22Rv1 (cell line): Measurements from ENCODE around the gene DKKL1.

Source experiments
- H3K27ac ChIP-seq: fragments of 450-650 bp; 2 replicates; pipeline ENCODE4 v1.5.1; 2017
- CTCF ChIP-seq: fragments of 450-650 bp; IDR thresholded peaks from 2 replicates; pipeline ENCODE4 v1.5.1; 2017; ENCODE audit warnings: mild to moderate bottlenecking
- ZFX ChIP-seq: fragments of 450-650 bp; IDR thresholded peaks from 2 replicates; pipeline ENCODE4 v1.6.1; 2017; ENCODE audit warnings: antibody characterized with exemption, borderline replicate concordance

Gene DKKL1

GRCh38 chr19:49335784-49336481 lies 27.7 kb upstream of the DKKL1 start:
- TF ChIP-seq CTCF (no peak), ZFX (no peak)
- H3K27ac ChIP-seq, result no peak overlapping the region

DNA sequence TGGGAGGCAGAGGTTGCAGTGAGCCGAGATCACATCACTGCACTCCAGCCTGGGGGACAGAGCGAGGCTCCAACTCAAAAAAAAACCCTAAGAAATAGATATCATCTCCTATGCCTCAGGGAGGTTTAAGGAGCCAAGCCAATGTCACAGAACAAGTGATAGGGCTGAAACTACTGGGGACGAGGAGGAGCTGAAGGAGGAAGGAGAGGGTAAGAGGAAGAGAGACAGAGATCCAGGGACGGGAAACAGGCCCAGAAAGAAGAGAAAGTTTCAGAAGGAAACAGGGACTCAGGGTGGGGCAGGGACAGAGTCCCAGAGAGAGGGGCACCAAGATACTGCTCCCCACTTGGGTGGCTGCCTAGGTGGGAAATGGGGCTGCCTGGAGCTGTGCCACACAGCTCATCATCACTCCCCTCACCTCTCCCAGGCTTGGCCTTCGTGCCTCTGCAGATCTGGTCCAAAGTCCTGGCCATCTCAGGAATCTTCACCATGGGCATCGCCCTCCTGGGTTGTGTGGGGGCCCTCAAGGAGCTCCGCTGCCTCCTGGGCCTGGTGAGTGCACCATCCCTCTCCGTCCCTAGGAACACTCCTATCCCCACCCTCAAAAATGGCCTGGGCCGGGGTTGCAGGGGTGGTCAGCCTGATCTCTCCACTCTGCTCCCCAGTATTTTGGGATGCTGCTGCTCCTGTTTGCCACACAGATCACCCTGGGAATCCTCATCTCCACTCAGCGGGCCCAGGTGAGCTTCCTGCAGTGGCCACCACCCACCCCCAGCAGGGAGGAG lies 27.0 kb upstream of the DKKL1 start:
- TF ChIP-seq CTCF (no peak), ZFX (no peak)
- no peak overlapping the region for H3K27ac ChIP-seq

GRCh38 chr19:49337267-49338022 lies 26.2 kb upstream of the DKKL1 start:
- TF ChIP-seq CTCF (no peak), ZFX (no peak)
- H3K27ac ChIP-seq, result no peak overlapping the region

DNA sequence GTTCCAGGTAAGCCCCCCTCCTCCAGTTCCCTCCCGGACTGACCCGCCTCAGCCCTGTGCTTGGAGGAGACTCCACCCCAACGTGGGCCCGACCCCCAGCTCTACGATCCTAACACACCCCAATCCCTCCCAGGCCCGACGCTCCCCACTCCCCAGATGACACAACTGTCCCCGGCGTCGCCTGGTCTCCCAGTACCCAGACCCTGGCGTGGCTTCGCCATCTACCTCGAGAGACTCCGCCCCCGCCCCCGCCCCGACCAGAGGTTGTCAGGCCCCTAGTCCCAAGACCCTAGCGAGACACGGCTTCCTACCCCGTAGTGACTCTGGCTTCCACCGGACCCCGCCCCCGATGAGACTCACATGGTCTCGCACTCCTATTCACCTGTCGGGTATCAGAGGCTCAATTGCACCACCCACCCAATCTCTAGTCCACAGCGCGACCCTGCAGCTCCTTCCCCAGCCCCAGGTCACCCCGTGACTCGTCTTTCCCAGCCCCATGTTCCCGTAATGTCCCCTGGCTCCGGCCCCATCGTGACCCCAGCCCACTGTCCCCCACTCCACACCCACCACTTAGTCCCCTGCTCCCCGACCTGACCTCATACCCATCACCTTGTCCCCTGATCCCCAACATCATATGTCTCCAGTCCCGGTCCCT lies 25.5 kb upstream of the DKKL1 start:
- TF ChIP-seq CTCF, result no peak
- TF ChIP-seq ZFX, result no peak
- peak overlapping the region; percentile 91 for H3K27ac ChIP-seq

DNA sequence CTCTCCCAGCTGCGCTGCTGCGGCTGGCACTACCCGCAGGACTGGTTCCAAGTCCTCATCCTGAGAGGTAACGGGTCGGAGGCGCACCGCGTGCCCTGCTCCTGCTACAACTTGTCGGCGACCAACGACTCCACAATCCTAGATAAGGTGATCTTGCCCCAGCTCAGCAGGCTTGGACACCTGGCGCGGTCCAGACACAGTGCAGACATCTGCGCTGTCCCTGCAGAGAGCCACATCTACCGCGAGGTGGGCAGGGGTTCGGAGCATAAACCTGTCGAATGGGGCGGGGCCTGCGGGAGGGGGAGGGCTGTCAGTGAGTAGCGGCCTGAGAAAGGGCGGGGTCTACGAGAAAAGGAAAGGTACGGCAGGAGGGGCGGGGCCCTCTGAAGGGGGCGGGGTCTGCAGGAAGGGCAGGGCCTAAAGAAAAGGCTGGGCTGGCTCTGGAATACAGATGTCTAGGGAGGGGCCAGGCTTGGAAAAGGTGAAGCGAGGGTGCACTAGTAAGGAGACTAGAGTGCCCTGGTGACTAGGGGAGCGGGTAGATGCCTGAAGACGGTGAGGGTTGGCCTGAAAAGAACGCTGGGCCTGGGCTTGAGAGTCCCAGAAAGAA lies 24.9 kb upstream of the DKKL1 start:
- peak overlapping the region; percentile 91 for H3K27ac ChIP-seq
- TF ChIP-seq ZFX (no peak), CTCF (no peak)

GRCh38 chr19:49339301-49340068 lies 24.2 kb upstream of the DKKL1 start:
- TF ChIP-seq CTCF (no peak), ZFX (no peak)
- peak overlapping the region; percentile 91 for H3K27ac ChIP-seq
